ENCODE results near the gene CBX4. TPM values are rescaled to one million over a fixed set of nuclear protein-coding genes. Genes with fewer than 3 reads are reported as not detected.

The CBX4 gene
- total RNA-seq, 2 experiments from 2014 or later, result 98.9 to 110 TPM

- no peak for TF ChIP-seq EZH2phosphoT487 (IDR thresholded peaks at IDR 0.05; ENCODE audit: borderline replicate concordance, low read depth, low read length)
- TF ChIP-seq CTCF (conservative IDR thresholded peaks at IDR 0.05; ENCODE audit: low read length), result no peak
- POLR2A ChIA-PET, result interaction anchor here (1.1 to 3.1 kb wide), 2 partner anchors 17 to 40 kb away, joined by 4 to 20 read pairs; no protein-coding TSS in a partner anchor
Measured at GRCh38 chr17:79819534-79820276, 19.5 kb downstream of the CBX4 start.

GRCh38 chr17:79819085-79819484, 20.2 kb downstream of the CBX4 start:
- Histone ChIP-seq H2AFZ (ENCODE audit: low read length) (no peak overlapping the region), H3K4me2 (ENCODE audit: low read length) (no peak overlapping the region), H3K9me2 (ENCODE audit: insufficient read depth, low read length) (no peaks in the 10 kb centered on the region), H3K4me1 (ENCODE audit: insufficient read depth, low read length, poor library complexity, severe bottlenecking) (peaks cover 15% of the 10 kb centered on the region), H3K9me3 (ENCODE audit: low read length) (no peaks in the 10 kb centered on the region), H3K4me3 (ENCODE audit: low read depth, low read length, poor library complexity, severe bottlenecking) (no peak overlapping the region), H4K20me1 (ENCODE audit: insufficient read depth, low read length) (no peaks in the 10 kb centered on the region), H3K79me2 (ENCODE audit: insufficient read depth, low read depth, low read length) (no peaks in the 10 kb centered on the region), H3K36me3 (ENCODE audit: insufficient read depth, low read length) (no peaks in the 10 kb centered on the region), H3K27ac (ENCODE audit: low read depth, low read length, poor library complexity, severe bottlenecking) (no peak overlapping the region)
- TF ChIP-seq CTCF (conservative IDR thresholded peaks at IDR 0.05; ENCODE audit: low read length) (no peak), EZH2phosphoT487 (IDR thresholded peaks at IDR 0.05; ENCODE audit: borderline replicate concordance, low read depth, low read length) (no peak)
- POLR2A ChIA-PET, result interaction anchor here (1.1 to 3.1 kb wide), 2 partner anchors 18 to 40 kb away, joined by 4 to 20 read pairs; no protein-coding TSS in a partner anchor
- CTCF ChIA-PET (ENCODE audit: unreplicated experiment), result interaction anchor here (0.6 to 2.3 kb wide), 2 partner anchors 18 to 77 kb away, joined by 4 to 14 read pairs; no protein-coding TSS in a partner anchor
- BruUV-seq (replicated peaks), result no TSS peak
- intact Hi-C loops (cut with micrococcal nuclease; ENCODE audit: unreplicated experiment), result no loop called here
- no peak for DNase-seq (ENCODE audit: low spot score)

More at GRCh38 chr17:79819534-79820276, 19.5 kb downstream of the CBX4 start:
- no peak for DNase-seq (ENCODE audit: low spot score)
- no peak overlapping the region for H3K4me3 ChIP-seq (ENCODE audit: low read depth, low read length, poor library complexity, severe bottlenecking)
- no TSS peak for BruUV-seq (replicated peaks)
- no peaks in the 10 kb centered on the region for H3K9me3 ChIP-seq (ENCODE audit: low read length)
- no peaks in the 10 kb centered on the region for H3K9me2 ChIP-seq (ENCODE audit: insufficient read depth, low read length)
- CTCF ChIA-PET (ENCODE audit: unreplicated experiment), result interaction anchor here (1.5 to 2.3 kb wide), 2 partner anchors 17 kb away, joined by 4 to 14 read pairs; no protein-coding TSS in a partner anchor
- no peaks in the 10 kb centered on the region for H4K20me1 ChIP-seq (ENCODE audit: insufficient read depth, low read length)
- intact Hi-C loops (cut with micrococcal nuclease; ENCODE audit: unreplicated experiment), result no loop called here
- no peak overlapping the region for H2AFZ ChIP-seq (ENCODE audit: low read length)
- no peak overlapping the region for H3K4me2 ChIP-seq (ENCODE audit: low read length)
- H3K36me3 ChIP-seq (ENCODE audit: insufficient read depth, low read length), result no peaks in the 10 kb centered on the region
- peaks cover 15% of the 10 kb centered on the region for H3K4me1 ChIP-seq (ENCODE audit: insufficient read depth, low read length, poor library complexity, severe bottlenecking)
- H3K79me2 ChIP-seq (ENCODE audit: insufficient read depth, low read depth, low read length), result no peaks in the 10 kb centered on the region
- no peak overlapping the region for H3K27ac ChIP-seq (ENCODE audit: low read depth, low read length, poor library complexity, severe bottlenecking)

Data from OCI-LY7 (cell line).